ENCODE data around the gene CNTNAP2. TPM values are rescaled to one million over a fixed set of nuclear protein-coding genes. Genes with fewer than 3 reads are reported as not detected.

Gene CNTNAP2
- total and polyA plus RNA-seq, 7 donors, result 0.60 to 2.4 (median 1.7) TPM

GRCh38 chr7:148124477-148124876, 2007.9 kb downstream of the CNTNAP2 start:
- TF ChIP-seq POLR2AphosphoS5 (IDR thresholded peaks at IDR 0.05) (no peak), EP300 (IDR thresholded peaks at IDR 0.05) (no peak), POLR2A (IDR thresholded peaks at IDR 0.05) (no peak)
- TF ChIP-seq, protein P1, sequence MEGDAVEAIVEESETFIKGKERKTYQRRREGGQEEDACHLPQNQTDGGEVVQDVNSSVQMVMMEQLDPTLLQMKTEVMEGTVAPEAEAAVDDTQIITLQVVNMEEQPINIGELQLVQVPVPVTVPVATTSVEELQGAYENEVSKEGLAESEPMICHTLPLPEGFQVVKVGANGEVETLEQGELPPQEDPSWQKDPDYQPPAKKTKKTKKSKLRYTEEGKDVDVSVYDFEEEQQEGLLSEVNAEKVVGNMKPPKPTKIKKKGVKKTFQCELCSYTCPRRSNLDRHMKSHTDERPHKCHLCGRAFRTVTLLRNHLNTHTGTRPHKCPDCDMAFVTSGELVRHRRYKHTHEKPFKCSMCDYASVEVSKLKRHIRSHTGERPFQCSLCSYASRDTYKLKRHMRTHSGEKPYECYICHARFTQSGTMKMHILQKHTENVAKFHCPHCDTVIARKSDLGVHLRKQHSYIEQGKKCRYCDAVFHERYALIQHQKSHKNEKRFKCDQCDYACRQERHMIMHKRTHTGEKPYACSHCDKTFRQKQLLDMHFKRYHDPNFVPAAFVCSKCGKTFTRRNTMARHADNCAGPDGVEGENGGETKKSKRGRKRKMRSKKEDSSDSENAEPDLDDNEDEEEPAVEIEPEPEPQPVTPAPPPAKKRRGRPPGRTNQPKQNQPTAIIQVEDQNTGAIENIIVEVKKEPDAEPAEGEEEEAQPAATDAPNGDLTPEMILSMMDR (IDR thresholded peaks at IDR 0.05), result no peak
- peaks cover 0 to 12% (median 0%) of the 10 kb centered on the region in 3 donors for H3K27me3 ChIP-seq
- WGBS, 2 donors, result 14 to 69% methylated on average over 5 of the region's 5 CpGs
- DNase-seq, result no peak
- no peak overlapping the region for H3K4me3 ChIP-seq
- H3K36me3 ChIP-seq, result no peaks in the 10 kb centered on the region
- H3K27ac ChIP-seq, result no peak overlapping the region
- no peaks in the 10 kb centered on the region for H3K9me3 ChIP-seq
- H3K4me1 ChIP-seq, result no peaks in the 10 kb centered on the region
- intact Hi-C loops (cut with DNase I), result no loop called here

GRCh38 chr7:148127374-148127773, 2010.8 kb downstream of the CNTNAP2 start:
- Histone ChIP-seq H3K9me3 (no peaks in the 10 kb centered on the region), H3K4me3 (no peak overlapping the region), H3K27me3 (peaks cover 0 to 5% (median 0%) of the 10 kb centered on the region in 3 donors), H3K4me1 (no peaks in the 10 kb centered on the region), H3K36me3 (no peaks in the 10 kb centered on the region), H3K27ac (no peak overlapping the region)
- TF ChIP-seq EP300 (IDR thresholded peaks at IDR 0.05) (no peak), POLR2AphosphoS5 (IDR thresholded peaks at IDR 0.05) (no peak), POLR2A (IDR thresholded peaks at IDR 0.05) (no peak)
- TF ChIP-seq, protein P1 (IDR thresholded peaks at IDR 0.05), result no peak
- DNase-seq, result no peak
- 100% methylated on average over 1 of the region's 1 CpG for WGBS, 2 donors
- intact Hi-C loops (cut with DNase I), result no loop called here

- H3K27me3 ChIP-seq, result no peaks in the 10 kb centered on the region
- DNase-seq, result no peak
- H3K4me3 ChIP-seq, result no peak overlapping the region
- WGBS, 2 donors, result 21 to 68% methylated on average over 6 of the region's 6 CpGs
- H3K27ac ChIP-seq, result no peak overlapping the region
- intact Hi-C loops (cut with DNase I), result no loop called here
- no peaks in the 10 kb centered on the region for H3K9me3 ChIP-seq
- no peak for TF ChIP-seq POLR2A (IDR thresholded peaks at IDR 0.05)
- no peak for TF ChIP-seq POLR2AphosphoS5 (IDR thresholded peaks at IDR 0.05)
- no peaks in the 10 kb centered on the region for H3K36me3 ChIP-seq
- no peaks in the 10 kb centered on the region for H3K4me1 ChIP-seq
Observed at GRCh38 chr7:148129023-148129422, 2012.4 kb downstream of the CNTNAP2 start.

DNA sequence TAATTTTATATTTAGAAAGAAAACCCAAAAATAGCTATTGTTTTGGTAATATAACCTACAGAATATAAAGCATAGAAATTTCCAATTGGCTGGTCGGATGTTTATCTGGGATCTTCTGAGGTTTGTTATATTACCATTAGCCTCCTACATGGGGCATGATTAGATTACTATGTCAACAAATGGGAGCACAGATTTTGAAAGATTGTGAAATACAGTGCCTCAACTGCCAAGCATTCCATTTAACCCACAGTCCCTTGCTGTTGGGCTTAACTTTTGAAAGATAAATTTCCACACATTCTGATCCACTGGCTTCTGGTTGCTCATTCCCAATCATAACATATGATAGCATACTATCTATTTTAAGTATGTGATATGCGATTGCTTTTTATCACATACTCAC, 2018.5 kb downstream of the CNTNAP2 start:
- WGBS, 2 donors, result 81 to 93% methylated on average over 2 of the region's 2 CpGs
- Histone ChIP-seq H3K27ac (no peak overlapping the region), H3K27me3 (peaks cover 0 to 6% (median 0%) of the 10 kb centered on the region in 3 donors), H3K4me1 (no peaks in the 10 kb centered on the region), H3K9me3 (no peaks in the 10 kb centered on the region), H3K36me3 (no peaks in the 10 kb centered on the region), H3K4me3 (no peak overlapping the region)
- no peak for TF ChIP-seq POLR2AphosphoS5 (IDR thresholded peaks at IDR 0.05)
- TF ChIP-seq, protein P1 (IDR thresholded peaks at IDR 0.05), result no peak
- TF ChIP-seq POLR2A (IDR thresholded peaks at IDR 0.05), result no peak
- TF ChIP-seq EP300 (IDR thresholded peaks at IDR 0.05), result no peak
- DNase-seq, result no peak
- intact Hi-C loops (cut with DNase I), result no loop called here

- Histone ChIP-seq H3K27me3 (peaks cover 0 to 6% (median 0%) of the 10 kb centered on the region in 3 donors), H3K27ac (no peak overlapping the region), H3K9me3 (no peaks in the 10 kb centered on the region), H3K4me1 (no peaks in the 10 kb centered on the region), H3K36me3 (no peaks in the 10 kb centered on the region), H3K4me3 (no peak overlapping the region)
- no peak for DNase-seq
- 89 to 93% methylated on average over 3 of the region's 3 CpGs for WGBS, 2 donors
- TF ChIP-seq EP300 (IDR thresholded peaks at IDR 0.05), result no peak
- no peak for TF ChIP-seq POLR2AphosphoS5 (IDR thresholded peaks at IDR 0.05)
- no peak for TF ChIP-seq POLR2A (IDR thresholded peaks at IDR 0.05)
- TF ChIP-seq, protein P1 (IDR thresholded peaks at IDR 0.05), result no peak
- intact Hi-C loops (cut with DNase I), result no loop called here
Observed at GRCh38 chr7:148135997-148136396, 2019.4 kb downstream of the CNTNAP2 start.
